ENCODE measurements around the gene UPK1A. TPM values are rescaled to one million over a fixed set of nuclear protein-coding genes. Genes with fewer than 3 reads are reported as not detected.

Gene UPK1A
- total and polyA plus RNA-seq, 2 of the 8 experiments (the other 6 are each of a cell fraction or from before 2014, with no cell fraction given), result 0.56 to 9.9 TPM

DNA sequence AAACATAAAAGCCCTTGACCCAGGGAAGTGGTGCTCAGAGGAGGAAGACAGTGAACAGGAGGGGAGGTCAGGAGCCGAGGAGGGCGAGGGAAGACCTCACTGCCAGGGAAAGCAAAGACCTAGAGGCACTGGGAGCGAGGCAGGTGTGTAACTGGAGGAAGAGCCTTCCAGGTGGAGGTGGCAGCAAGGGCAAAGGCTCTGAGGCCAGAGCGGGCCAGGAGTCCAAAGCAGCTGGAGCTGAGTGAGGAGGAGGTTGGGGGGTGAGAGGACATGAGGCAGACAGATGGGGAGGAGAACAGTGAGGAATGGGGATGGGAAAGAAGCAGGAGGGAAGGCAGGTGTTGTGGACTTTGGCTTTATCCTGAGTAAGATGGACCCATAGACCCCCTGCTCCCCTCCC, 3.7 kb downstream of the UPK1A start (continued):
- TF ChIP-seq, protein P1, sequence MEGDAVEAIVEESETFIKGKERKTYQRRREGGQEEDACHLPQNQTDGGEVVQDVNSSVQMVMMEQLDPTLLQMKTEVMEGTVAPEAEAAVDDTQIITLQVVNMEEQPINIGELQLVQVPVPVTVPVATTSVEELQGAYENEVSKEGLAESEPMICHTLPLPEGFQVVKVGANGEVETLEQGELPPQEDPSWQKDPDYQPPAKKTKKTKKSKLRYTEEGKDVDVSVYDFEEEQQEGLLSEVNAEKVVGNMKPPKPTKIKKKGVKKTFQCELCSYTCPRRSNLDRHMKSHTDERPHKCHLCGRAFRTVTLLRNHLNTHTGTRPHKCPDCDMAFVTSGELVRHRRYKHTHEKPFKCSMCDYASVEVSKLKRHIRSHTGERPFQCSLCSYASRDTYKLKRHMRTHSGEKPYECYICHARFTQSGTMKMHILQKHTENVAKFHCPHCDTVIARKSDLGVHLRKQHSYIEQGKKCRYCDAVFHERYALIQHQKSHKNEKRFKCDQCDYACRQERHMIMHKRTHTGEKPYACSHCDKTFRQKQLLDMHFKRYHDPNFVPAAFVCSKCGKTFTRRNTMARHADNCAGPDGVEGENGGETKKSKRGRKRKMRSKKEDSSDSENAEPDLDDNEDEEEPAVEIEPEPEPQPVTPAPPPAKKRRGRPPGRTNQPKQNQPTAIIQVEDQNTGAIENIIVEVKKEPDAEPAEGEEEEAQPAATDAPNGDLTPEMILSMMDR (IDR thresholded peaks at IDR 0.05; ENCODE audit: control extremely low read depth in 1 of 3, insufficient read depth in 1 of 3, low read depth in 1 of 3, low read length in 3 of 3), result no peak
- TF ChIP-seq CHD1 (IDR thresholded peaks at IDR 0.05; ENCODE audit: low read depth, low read length), result no peak
- no peak for TF ChIP-seq TAF7 (optimal IDR thresholded peaks at IDR 0.05; ENCODE audit: borderline replicate concordance, low read depth, low read length)
- TF ChIP-seq EGR1 (IDR thresholded peaks at IDR 0.05; ENCODE audit: borderline replicate concordance, low read depth, low read length), result no peak

Measured in H1 (cell line).